ENCODE results near the gene DSG4.

GRCh38 chr18:31364190-31364589 lies 12.4 kb upstream of the DSG4 start:
- TF ChIP-seq PHF20 (IDR thresholded peaks at IDR 0.05; ENCODE audit: partially characterized antibody) (no peak), RFX1 (IDR thresholded peaks at IDR 0.05) (no peak), RB1 (IDR thresholded peaks at IDR 0.05; ENCODE audit: low read depth) (no peak), CEBPB (tag; IDR thresholded peaks at IDR 0.05) (no peak), POLR2B (IDR thresholded peaks at IDR 0.05; ENCODE audit: low read depth, partially characterized antibody) (no peak), POLR2A (conservative IDR thresholded peaks at IDR 0.05) (no peak), E2F1 (CRISPR knock-in tag; IDR thresholded peaks at IDR 0.05) (no peak), MAX (CRISPR knock-in tag; IDR thresholded peaks at IDR 0.05) (no peak), NELFE (IDR thresholded peaks at IDR 0.05; ENCODE audit: insufficient read depth, insufficient read length) (no peak), THAP7 (CRISPR knock-in tag; IDR thresholded peaks at IDR 0.05) (no peak), STAT6 (CRISPR knock-in tag; IDR thresholded peaks at IDR 0.05) (no peak), NONO (IDR thresholded peaks at IDR 0.05; ENCODE audit: low read depth in 2 of 2, low read length in 1 of 2) (no peak)

Measured in K562 (cell line).